NCI-H510A (cell line): ENCODE results near the gene GIMD1.
"Not testable (repeated sequence)": the region's sequence is repeated elsewhere in the genome, so short reads cannot be mapped to it uniquely, and the experiment has no call there.

ENCODE experiments used
- DNase-seq: peaks from one replicate; lab custom pipeline; 2025; lab: John Stamatoyannopoulos, UW

The GIMD1 gene

DNA sequence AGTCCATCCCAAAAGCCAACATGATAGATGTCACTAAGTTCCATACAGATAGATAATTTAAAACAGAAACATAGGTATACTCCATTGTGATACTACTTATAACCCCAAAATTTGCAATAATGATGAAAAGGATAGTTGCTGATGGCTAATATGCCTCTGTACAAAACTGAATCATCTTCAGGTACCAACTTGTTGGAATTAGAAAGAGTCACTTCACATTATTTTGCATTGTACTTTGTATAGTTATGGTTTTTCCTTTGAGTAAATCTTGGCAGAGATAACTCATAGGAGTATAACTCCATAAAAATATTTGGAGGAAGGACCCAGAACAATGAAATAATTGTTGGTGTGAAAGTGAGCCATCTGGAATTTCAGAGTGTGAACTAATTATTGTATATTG is 17.6 kb downstream of the GIMD1 start:
- DNase-seq: no peak

DNA sequence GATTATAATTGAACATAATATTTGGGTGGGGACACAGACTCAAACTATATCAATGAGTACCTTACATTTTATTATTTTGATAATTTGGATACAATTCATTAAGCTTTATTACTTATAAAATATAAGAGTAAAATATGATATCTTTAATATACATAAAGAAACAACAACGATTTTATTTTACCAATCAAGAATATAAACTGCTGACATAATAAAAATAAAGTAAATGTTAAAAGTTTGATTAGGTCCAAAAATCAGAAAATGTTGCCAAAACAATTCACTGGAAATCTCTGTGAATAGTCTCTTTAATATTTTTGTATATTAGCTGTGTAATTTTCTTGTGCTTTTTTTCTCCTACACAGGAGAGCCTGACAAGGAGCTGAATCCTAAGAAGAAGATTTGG is 21.4 kb downstream of the GIMD1 start:
- no peak for DNase-seq

- no peak for DNase-seq
Observed at GRCh38 chr4:106344647-106344970, 24.0 kb downstream of the GIMD1 start.

GRCh38 chr4:106343865-106344646 is 24.5 kb downstream of the GIMD1 start:
- DNase-seq: no peak

DNA sequence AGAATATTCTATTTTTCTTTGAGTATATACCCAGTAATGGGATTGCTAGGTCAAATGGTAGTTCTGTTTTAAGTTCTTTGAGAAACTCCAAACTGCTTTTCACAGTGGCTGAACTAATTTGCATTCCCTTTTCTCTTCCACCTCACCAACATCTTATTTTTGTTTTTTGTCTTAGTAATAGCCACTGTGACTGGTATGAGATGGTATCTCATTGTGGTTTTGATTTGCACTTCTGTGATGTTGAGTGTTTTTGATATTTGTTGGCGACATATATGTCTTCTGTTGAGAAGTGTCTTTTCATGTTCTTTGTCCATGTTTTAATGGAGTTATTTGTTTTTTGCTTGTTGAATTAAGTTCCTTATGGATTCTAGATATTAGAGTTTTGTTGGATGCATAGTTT is 27.8 kb downstream of the GIMD1 start:
- no peak for DNase-seq

- DNase-seq: no peak
Observed at GRCh38 chr4:106339431-106339830, 29.1 kb downstream of the GIMD1 start.

- DNase-seq: no peak
Observed at GRCh38 chr4:106338671-106339070, 29.9 kb downstream of the GIMD1 start.

- DNase-seq: no peak
Observed at GRCh38 chr4:106337916-106338315, 30.7 kb downstream of the GIMD1 start.

GRCh38 chr4:106336618-106337017 is 32.0 kb downstream of the GIMD1 start:
- DNase-seq: no peak

DNA sequence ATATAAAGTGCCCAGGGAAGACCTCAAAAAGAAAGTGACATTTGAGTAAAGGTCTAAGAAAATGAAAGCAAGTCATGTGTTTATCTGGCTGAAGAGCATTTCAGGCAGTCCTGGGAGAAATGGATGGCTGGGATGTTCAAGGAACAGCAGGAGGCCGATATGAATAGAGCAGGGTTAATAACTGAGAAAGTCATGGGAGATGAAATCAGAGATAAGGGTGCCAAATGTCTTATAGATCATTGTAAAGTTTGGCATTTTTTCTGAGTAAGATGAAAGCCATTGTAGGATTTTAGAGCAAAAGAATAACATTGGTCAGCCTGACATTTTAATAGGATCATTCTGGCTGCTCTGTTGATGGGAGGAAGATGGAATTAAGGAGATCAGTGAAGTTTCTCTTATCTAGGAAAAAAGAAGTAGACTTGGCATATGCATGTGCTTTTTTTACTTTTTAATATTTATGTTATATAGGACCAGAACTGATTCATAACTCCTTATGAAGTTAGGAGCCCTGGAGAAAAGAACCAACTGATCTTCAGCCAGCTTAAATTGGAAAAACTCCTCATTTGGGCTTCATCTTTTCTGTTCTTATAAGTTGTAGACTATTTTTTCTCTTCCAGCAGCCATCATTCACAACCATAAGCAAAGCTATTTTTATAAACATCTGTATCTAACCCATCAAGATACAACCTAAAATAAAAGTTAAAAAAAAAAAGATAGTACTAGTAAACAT is 33.7 kb downstream of the GIMD1 start:
- DNase-seq: no peak

- DNase-seq: no peak
Observed at GRCh38 chr4:106333186-106333585, 35.4 kb downstream of the GIMD1 start.

DNA sequence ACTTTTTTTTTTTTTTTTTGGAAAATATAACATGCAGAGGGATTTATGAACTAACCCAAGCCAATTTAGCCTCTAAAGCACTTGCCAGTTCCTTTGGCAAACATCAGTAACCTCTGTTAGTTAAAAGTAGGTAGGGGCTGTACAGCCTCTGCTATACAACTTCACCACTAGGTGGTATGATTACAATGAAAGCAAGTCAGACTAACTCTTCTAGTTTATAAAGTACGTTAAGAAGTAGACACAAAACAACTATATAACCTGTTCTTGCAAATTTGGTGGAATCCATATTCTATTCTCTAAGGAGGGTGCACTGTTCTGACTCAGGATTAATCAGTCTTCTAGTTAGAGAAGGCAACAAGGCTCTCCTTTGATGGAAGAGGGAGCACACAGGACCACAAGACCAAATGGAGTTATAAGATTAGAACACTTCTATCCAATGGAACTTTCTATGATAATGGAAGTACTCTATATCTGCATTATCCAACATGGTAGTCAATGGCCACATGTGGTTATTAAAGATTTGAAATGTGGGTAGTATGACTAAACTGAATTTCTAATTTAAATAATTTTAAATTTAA is 39.4 kb downstream of the GIMD1 start:
- no peak for DNase-seq

- no peak for DNase-seq
Observed at GRCh38 chr4:106325800-106326199, 42.8 kb downstream of the GIMD1 start.

- DNase-seq: no peak
Observed at GRCh38 chr4:106323119-106323518, 45.5 kb downstream of the GIMD1 start.

DNA sequence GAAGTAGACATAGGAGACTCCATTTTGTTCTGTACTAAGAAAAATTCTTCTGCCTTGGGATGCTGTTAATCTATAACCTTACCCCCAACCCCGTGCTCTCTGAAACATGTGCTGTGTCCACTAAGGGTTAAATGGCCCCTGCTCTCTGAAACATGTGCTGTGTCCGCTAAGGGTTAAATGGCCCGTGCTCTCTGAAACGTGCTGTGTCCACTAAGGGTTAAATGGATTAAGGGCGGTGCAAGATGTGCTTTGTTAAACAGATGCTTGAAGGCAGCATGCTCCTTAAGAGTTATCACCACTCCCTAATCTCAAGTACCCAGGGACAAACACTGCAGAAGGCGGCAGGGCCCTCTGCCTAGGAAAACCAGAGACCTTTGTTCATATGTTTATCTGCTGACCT is 46.8 kb downstream of the GIMD1 start:
- DNase-seq: not testable (repeated sequence)

GRCh38 chr4:106321168-106321567 is 47.4 kb downstream of the GIMD1 start:
- not testable (repeated sequence) for DNase-seq

- no peak for DNase-seq
Observed at GRCh38 chr4:106320235-106320634, 48.3 kb downstream of the GIMD1 start.

DNA sequence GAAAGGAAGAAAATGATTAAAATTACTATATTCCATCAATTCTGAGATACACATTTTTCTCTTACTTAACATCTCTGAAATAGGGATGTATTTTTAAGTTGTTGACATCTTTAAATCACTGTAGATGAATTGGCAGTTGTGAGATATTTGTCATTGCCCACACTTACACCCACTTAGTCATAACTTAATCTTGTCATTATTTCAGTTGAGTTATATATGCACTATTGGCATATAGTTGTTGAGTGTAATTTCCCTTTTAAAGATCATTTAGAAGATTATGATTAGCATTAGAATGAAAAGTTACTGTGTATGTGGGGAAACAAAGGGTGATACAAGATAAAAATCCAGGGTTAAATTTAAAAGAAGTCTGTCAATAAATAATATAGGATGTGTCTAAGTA is 50.1 kb downstream of the GIMD1 start:
- no peak for DNase-seq

- no peak for DNase-seq
Observed at GRCh38 chr4:106317815-106318214, 50.8 kb downstream of the GIMD1 start.

DNA sequence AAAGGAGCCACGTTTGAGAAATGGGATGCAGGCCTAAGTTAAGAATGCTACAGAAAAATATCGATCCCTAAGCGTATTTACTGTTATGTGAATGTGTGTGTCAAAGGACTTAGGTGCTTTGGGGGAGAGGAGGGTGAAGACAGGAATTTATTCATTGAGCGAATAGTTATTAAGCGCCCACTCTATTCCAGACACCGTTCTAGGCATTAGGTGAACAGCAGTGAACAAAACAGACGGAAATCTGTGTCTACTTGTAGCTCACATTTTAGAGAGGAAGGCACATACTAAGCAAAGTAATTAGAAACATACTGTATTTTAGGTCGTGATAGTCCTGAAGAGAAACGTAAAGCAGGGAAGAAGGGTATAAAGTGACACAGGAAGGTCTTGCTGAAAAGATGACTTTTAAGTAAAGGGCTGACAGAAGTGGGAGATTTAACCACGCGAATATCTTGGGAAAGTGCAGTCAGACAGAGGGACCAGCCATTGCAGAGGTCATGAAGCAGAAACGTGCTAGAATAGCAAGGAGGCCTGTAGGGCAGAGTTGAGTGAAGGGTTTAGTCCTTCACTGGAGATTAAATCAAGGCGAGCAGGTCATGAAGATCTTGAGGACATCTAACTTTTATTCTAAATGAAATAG is 51.7 kb downstream of the GIMD1 start:
- no peak for DNase-seq

DNA sequence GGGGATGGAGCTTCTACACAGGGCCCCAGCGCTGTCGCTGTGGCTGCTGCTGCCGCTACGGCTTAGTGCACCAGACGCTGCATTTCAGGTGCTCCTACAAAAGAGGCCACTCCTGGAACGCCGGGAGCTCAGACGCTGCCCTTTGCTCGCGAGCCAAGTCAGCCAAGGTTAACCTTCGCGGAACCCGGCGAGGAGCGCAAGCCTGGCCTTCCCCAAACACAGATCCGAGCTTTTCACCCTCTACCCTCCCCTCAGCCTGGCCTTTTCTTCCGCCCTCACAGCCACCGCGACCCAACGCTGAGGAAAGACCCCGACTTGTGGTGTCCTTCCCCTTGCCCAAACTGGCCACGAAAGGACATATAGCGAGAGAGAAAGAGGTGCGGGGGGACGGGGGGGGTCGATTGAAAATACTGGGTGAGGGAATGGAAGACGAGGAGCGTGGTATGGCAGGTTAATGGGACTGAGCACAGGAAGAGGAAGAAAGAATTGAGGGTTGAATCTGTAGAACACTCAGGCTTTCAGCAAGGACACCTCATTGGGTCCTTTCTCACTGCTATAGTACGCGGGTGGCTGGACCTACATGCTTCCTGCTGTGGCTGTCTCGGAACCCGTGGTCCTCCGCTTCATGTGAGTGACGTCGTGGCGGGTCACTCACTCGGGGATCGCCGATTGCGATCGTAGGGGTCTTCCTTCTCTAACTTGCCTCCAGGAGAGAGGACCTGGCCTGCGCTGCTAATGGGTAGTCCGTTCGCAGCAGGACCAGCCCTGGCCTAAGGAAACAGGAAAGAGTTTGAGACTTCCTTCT is 52.4 kb downstream of the GIMD1 start, which contains the start of the genes AIMP1 and TBCK:
Gene AIMP1 (plus strand): TSS at position 583 of the 805 bp plus-strand sequence. CDS start 8,460 bp downstream, outside the sequence.
Gene TBCK (minus strand): TSS at position 242 of the 805 bp plus-strand sequence. CDS start 7,249 bp downstream, outside the sequence.
- DNase-seq: peak; percentile 58
